ENCODE measurements around the gene CRIM1.
"Not testable (repeated sequence)": the region's sequence is repeated elsewhere in the genome, so short reads cannot be mapped to it uniquely, and the experiment has no call there.

Gene CRIM1

DNA sequence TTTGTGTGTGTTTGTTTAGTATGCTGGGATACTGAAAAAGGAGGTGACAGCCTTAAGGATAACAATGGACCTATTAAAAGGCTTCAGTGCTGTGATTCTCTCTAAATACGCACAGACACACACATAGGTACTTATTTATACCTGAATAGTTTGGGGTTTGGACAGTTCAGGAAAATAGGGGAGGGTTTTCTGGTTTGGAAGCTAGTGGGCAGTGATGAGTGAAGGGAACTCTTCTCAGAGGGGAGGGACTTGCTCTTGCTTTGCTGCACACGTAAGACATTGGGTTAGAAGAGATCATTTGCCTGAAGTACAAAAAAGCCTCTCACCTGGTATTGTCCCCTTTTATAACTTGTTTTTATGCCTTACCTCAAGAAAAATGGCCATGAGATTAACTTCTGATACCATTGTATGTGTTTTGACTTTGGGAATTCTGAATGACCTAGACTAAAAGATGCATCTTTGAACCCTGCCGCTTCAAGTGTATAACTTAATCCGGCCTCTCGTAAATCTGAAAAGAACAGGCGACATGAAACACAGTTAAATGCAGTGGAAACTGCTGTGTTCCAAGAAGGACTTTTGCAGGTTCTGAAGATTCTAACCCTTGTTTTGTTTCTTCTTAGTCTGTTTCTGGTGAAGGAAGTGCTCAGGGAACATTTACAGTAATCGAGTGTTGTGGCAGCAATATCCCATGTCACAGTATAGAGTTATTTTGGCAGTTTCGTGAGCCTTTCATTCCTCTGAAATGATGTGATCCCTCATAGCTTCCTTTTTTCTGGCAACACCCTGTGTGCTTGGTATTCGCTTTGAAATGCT is 2.5 kb downstream of the CRIM1 start:
- H3K4me3 ChIP-seq (ENCODE audit: low read depth, low read length) = no peak overlapping the region
- no peak for DNase-seq (ENCODE audit: low read depth)
- TF ChIP-seq, protein P1, sequence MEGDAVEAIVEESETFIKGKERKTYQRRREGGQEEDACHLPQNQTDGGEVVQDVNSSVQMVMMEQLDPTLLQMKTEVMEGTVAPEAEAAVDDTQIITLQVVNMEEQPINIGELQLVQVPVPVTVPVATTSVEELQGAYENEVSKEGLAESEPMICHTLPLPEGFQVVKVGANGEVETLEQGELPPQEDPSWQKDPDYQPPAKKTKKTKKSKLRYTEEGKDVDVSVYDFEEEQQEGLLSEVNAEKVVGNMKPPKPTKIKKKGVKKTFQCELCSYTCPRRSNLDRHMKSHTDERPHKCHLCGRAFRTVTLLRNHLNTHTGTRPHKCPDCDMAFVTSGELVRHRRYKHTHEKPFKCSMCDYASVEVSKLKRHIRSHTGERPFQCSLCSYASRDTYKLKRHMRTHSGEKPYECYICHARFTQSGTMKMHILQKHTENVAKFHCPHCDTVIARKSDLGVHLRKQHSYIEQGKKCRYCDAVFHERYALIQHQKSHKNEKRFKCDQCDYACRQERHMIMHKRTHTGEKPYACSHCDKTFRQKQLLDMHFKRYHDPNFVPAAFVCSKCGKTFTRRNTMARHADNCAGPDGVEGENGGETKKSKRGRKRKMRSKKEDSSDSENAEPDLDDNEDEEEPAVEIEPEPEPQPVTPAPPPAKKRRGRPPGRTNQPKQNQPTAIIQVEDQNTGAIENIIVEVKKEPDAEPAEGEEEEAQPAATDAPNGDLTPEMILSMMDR (IDR thresholded peaks at IDR 0.05; ENCODE audit: control insufficient read depth, extremely low read depth, insufficient read depth) = no peak

DNA sequence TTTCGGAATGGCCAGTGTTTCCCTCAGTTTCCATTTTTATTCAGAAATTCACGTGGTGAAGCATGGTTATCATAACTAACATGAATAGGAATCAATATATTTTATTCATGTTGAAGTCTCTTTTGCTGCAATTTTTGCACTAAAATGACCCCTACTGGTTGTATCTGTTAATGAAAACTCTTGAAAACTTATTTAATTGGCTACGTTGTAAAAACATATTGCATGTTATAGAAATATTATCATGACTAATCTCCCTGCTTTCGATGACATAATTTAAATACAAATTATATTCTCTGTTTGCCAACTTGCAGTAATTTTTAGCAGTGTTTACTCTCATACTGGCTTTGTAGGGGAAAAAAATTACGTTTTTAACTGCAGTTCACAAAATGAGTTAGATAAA is 3.5 kb downstream of the CRIM1 start:
- DNase-seq (ENCODE audit: low read depth) = no peak
- TF ChIP-seq, protein P1 (IDR thresholded peaks at IDR 0.05; ENCODE audit: control insufficient read depth, extremely low read depth, insufficient read depth) = peak; percentile 21; the same call in 1 of the 2 replicates
- H3K4me3 ChIP-seq (ENCODE audit: low read depth, low read length) = no peak overlapping the region

DNA sequence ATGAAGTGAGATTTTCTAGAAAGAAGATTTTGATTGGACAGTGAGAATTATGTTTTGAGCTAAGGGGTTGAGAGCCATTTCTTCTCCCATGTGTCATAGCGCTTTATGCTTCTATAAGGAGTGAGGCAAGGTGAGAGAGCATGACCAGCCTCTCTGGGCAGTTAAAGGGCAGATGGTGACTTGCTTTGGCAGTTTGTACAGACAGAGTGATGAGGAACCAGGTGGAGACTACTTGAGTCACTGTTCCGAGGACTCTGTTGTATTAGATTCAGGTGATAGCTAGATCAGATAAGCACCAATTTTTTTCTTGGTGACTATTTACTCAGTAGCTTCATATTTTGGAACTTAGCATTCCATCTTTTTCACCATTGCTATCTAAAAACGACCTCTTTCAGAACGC is 4.5 kb downstream of the CRIM1 start:
- DNase-seq (ENCODE audit: low read depth) = no peak
- TF ChIP-seq, protein P1 (IDR thresholded peaks at IDR 0.05; ENCODE audit: control insufficient read depth, extremely low read depth, insufficient read depth) = no peak
- H3K4me3 ChIP-seq (ENCODE audit: low read depth, low read length) = no peak overlapping the region

DNA sequence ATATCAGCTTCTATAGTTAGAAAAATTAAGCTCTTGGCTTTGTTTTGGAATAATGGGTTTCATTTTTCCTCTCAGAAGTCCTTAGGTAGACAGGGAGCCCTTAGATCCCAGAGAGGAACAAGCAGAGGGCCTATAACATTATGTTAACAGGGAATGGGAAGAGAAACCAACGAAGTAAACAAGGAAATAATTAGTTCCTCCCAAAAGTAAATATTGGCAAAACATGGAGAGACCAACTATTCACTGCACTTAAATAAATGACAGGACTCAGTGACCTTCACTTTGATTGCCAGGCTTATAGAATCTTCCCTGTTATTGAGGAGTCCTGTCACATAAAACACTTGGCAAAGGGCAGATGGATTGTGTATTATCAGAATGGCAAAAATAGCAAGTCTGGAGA is 5.3 kb downstream of the CRIM1 start:
- no peak overlapping the region for H3K4me3 ChIP-seq (ENCODE audit: low read depth, low read length)
- peak; percentile 81 for DNase-seq (ENCODE audit: low read depth)
- TF ChIP-seq, protein P1 (IDR thresholded peaks at IDR 0.05; ENCODE audit: control insufficient read depth, extremely low read depth, insufficient read depth) = no peak

DNA sequence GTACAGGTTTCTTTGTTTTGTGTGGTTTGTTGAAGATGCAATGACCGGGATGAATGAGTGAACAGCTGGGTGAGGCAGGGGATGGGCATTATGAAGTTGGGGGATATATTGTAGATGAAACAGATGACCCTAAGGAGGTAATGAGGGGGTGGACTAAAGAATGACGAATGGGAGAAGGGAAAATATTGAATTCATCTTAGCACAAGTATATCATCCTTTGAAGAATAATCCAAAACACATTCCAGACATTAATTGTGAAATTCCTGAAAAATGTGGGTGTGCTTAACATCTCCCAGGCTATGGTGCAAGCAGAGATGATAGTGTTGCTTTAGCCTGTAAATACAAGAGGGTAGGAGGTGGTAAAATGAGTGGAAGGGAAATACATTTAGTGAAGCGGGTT is 5.8 kb downstream of the CRIM1 start:
- no peak overlapping the region for H3K4me3 ChIP-seq (ENCODE audit: low read depth, low read length)
- no peak for DNase-seq (ENCODE audit: low read depth)
- TF ChIP-seq, protein P1 (IDR thresholded peaks at IDR 0.05; ENCODE audit: control insufficient read depth, extremely low read depth, insufficient read depth) = no peak

DNA sequence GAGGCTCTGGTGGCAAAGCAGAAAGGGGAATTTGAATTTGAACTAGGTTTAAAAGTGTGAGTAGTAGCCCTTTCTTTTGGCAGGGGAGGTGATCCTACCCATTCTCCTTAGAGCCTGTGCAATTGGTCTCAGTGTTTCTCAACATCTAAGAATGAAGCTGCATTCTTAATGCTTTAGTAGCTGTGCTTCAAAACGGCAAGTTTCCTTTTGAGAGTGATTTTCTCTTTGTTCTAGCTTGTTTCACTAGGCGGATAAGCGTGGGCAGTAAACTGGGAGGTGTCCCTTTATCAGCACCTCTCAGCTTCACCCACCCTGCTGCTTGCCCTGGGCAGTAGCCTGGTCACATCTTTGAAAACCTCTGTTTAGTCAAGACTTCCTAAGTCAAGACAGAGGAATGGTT is 6.7 kb downstream of the CRIM1 start:
- TF ChIP-seq, protein P1 (IDR thresholded peaks at IDR 0.05; ENCODE audit: control insufficient read depth, extremely low read depth, insufficient read depth) = no peak
- no peak for DNase-seq (ENCODE audit: low read depth)
- no peak overlapping the region for H3K4me3 ChIP-seq (ENCODE audit: low read depth, low read length)

DNA sequence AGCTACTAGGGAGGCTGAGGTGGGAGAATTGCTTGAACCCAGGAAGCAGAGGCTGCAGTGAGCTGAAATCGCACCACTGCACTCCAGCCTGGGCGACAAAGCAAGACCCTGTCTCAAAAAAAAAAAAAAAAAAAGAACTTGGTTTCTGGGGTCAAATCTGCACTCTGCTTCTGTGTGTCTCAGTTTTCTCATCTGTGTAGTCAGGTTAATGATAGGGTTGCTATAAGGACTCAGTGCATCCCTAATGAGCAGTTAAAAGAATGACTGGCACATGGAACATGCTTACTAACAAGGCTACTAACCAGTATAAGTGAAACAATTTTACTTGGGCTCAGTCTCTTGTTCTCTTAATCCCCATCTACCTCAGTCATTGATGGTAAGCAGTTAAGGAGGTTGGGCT is 7.5 kb downstream of the CRIM1 start:
- not testable (repeated sequence) for DNase-seq (ENCODE audit: low read depth); H3K4me3 ChIP-seq (ENCODE audit: low read depth, low read length)

Data from LNCaP clone FGC (cell line).